ENCODE results near the gene NT5DC1. TPM values are rescaled to one million over a fixed set of nuclear protein-coding genes. Genes with fewer than 3 reads are reported as not detected.

Gene NT5DC1
- total RNA-seq, 1 experiment from 2014 or later: 27.6 TPM

GRCh38 chr6:116271149-116271708, 170.6 kb downstream of the NT5DC1 start:
- Mint-ChIP-seq H3K27me3 (ENCODE audit: insufficient read depth, unreplicated experiment) (no peaks in the 10 kb centered on the region), H3K27ac (ENCODE audit: low read depth, unreplicated experiment) (no peak overlapping the region), H3K9me3 (ENCODE audit: unreplicated experiment) (no peaks in the 10 kb centered on the region), H3K4me1 (ENCODE audit: insufficient read depth, unreplicated experiment) (peaks cover 16% of the 10 kb centered on the region), H3K36me3 (ENCODE audit: insufficient read depth, unreplicated experiment) (peaks cover 57% of the 10 kb centered on the region), H3K4me3 (ENCODE audit: unreplicated experiment) (no peak overlapping the region)
- POLR2A ChIA-PET: interaction anchor here (0.9 to 5.8 kb wide), 3 partner anchors 8 to 300 kb away, joined by 4 to 103 read pairs (median 19); partner anchors contain the start of genes RWDD1, TSPYL1 and TSPYL4
- no TSS peak for BruUV-seq (replicated peaks)
- CTCF ChIA-PET: interaction anchor here (0.7 to 10.5 kb wide), 11 partner anchors 8 to 345 kb away, joined by 3 to 155 read pairs (median 7); partner anchors contain the start of genes CALHM5, RSPH4A and TSPYL1
- DNase-seq (ENCODE audit: unreplicated experiment): no peak
- intact Hi-C loops (cut with micrococcal nuclease): no loop called here
- TF ChIP-seq CTCF (IDR thresholded peaks at IDR 0.05; ENCODE audit: unreplicated experiment): no peak

- H3K36me3 Mint-ChIP-seq (ENCODE audit: insufficient read depth, unreplicated experiment): peaks cover 71% of the 10 kb centered on the region
- no peak for DNase-seq (ENCODE audit: unreplicated experiment)
- ChIA-PET POLR2A (interaction anchor here (0.7 to 5.4 kb wide), 11 partner anchors 8 to 368 kb away, joined by 3 to 135 read pairs (median 38); partner anchors contain the start of genes DSE, RWDD1 and TSPYL4), CTCF (interaction anchor here (0.9 to 5.4 kb wide), 8 partner anchors 8 to 283 kb away, joined by 3 to 60 read pairs (median 7); partner anchors contain the start of gene TSPYL4)
- H3K4me3 Mint-ChIP-seq (ENCODE audit: unreplicated experiment): peak overlapping the region; percentile 86
- BruUV-seq (replicated peaks): no TSS peak
- no peak for TF ChIP-seq CTCF (IDR thresholded peaks at IDR 0.05; ENCODE audit: unreplicated experiment)
- H3K27me3 Mint-ChIP-seq (ENCODE audit: insufficient read depth, unreplicated experiment): no peaks in the 10 kb centered on the region
- intact Hi-C loops (cut with micrococcal nuclease): no loop called here
- H3K27ac Mint-ChIP-seq (ENCODE audit: low read depth, unreplicated experiment): peak overlapping the region; percentile 85
- H3K9me3 Mint-ChIP-seq (ENCODE audit: unreplicated experiment): no peaks in the 10 kb centered on the region
- H3K4me1 Mint-ChIP-seq (ENCODE audit: insufficient read depth, unreplicated experiment): peaks cover 33% of the 10 kb centered on the region
These were observed 176.5 kb downstream of the NT5DC1 start for GRCh38 chr6:116277124-116277523.

DNA sequence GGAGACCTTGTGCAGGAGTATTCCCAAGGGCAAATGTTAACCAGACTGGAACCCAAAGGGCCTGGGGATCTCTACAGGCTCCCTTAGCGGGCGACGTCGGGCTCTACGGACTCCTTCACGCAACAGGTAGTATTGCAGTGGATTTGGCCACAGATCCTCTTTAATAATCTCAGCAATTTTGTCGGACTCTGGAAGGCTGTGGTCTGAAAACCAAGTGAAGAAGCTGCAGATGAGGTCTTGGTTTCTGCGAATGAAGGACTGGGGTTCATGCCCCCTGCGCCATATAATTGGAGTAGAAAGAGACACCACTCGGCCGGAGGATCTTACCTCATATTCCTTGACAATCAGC, 177.8 kb downstream of the NT5DC1 start:
- Mint-ChIP-seq H3K36me3 (ENCODE audit: insufficient read depth, unreplicated experiment) (peaks cover 57% of the 10 kb centered on the region), H3K27ac (ENCODE audit: low read depth, unreplicated experiment) (peak overlapping the region; percentile 85), H3K27me3 (ENCODE audit: insufficient read depth, unreplicated experiment) (no peaks in the 10 kb centered on the region), H3K4me3 (ENCODE audit: unreplicated experiment) (peak overlapping the region; percentile 86), H3K9me3 (ENCODE audit: unreplicated experiment) (no peaks in the 10 kb centered on the region), H3K4me1 (ENCODE audit: insufficient read depth, unreplicated experiment) (peaks cover 33% of the 10 kb centered on the region)
- no peak for TF ChIP-seq CTCF (IDR thresholded peaks at IDR 0.05; ENCODE audit: unreplicated experiment)
- DNase-seq (ENCODE audit: unreplicated experiment): no peak
- POLR2A ChIA-PET: interaction anchor here (0.7 to 5.4 kb wide), 26 partner anchors 10 to 387 kb away, joined by 3 to 135 read pairs (median 16); partner anchors contain the start of genes DSE, NT5DC1, RWDD1 and TSPYL4
- intact Hi-C loops (cut with micrococcal nuclease): no loop called here
- CTCF ChIA-PET: interaction anchor here (0.6 to 5.4 kb wide), 7 partner anchors 9 to 352 kb away, joined by 3 to 60 read pairs (median 4); no protein-coding TSS in a partner anchor
- BruUV-seq (replicated peaks): no TSS peak

DNA sequence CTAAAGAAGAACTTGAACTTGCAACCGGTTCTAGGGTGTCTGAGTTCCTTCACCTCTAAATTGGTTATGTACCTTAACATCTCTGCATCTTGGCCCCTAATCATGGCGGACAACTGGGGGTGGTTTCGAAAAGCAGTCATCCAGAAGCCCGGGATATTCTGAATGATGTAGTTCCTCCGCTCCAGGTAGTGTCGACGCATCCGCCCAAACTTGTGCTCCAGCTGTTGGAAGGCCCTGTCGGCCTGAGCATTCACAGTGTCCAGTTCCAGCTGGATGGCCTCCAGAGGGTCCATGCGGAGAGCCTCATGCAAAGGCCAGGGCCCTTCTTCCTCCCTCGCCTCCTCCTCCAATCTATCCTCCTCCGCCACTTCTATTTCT, 178.2 kb downstream of the NT5DC1 start:
- no TSS peak for BruUV-seq (replicated peaks)
- Mint-ChIP-seq H3K36me3 (ENCODE audit: insufficient read depth, unreplicated experiment) (peaks cover 53% of the 10 kb centered on the region), H3K4me3 (ENCODE audit: unreplicated experiment) (peak overlapping the region; percentile 86), H3K27ac (ENCODE audit: low read depth, unreplicated experiment) (peak overlapping the region; percentile 85), H3K27me3 (ENCODE audit: insufficient read depth, unreplicated experiment) (no peaks in the 10 kb centered on the region), H3K9me3 (ENCODE audit: unreplicated experiment) (no peaks in the 10 kb centered on the region), H3K4me1 (ENCODE audit: insufficient read depth, unreplicated experiment) (peaks cover 33% of the 10 kb centered on the region)
- TF ChIP-seq CTCF (IDR thresholded peaks at IDR 0.05; ENCODE audit: unreplicated experiment): no peak
- DNase-seq (ENCODE audit: unreplicated experiment): no peak
- intact Hi-C loops (cut with micrococcal nuclease): no loop called here
- CTCF ChIA-PET: interaction anchor here (0.6 to 5.4 kb wide), 8 partner anchors 9 to 1290 kb away, joined by 3 to 60 read pairs (median 4); no protein-coding TSS in a partner anchor
- POLR2A ChIA-PET: interaction anchor here (0.7 to 5.4 kb wide), 38 partner anchors 10 to 387 kb away, joined by 3 to 135 read pairs (median 8); partner anchors contain the start of genes DSE, NT5DC1, RSPH4A and RWDD1

All from MCF 10A (cell line).